IPS DF 19.7 (cell line): ENCODE results near the gene MIB1.

Source experiments
- DNase-seq: peaks from one replicate; pipeline ENCODE4 v3.0.0-alpha.2; 2013; ENCODE audit warnings: low read depth, low spot score

MIB1 gene

GRCh38 chr18:21894619-21895367 lies 154.2 kb downstream of the MIB1 start:
- DNase-seq: no peak

GRCh38 chr18:21896732-21897336 lies 156.2 kb downstream of the MIB1 start:
- no peak for DNase-seq

GRCh38 chr18:21897811-21898210 lies 157.2 kb downstream of the MIB1 start:
- peak; percentile 52 for DNase-seq

- no peak for DNase-seq
These were observed 160.2 kb downstream of the MIB1 start for GRCh38 chr18:21900605-21901352.

GRCh38 chr18:21901423-21901945 lies 160.9 kb downstream of the MIB1 start:
- no peak for DNase-seq

GRCh38 chr18:21903709-21904108 lies 163.1 kb downstream of the MIB1 start:
- no peak for DNase-seq

GRCh38 chr18:21904856-21905255 lies 164.3 kb downstream of the MIB1 start:
- DNase-seq: no peak

- no peak for DNase-seq
These were observed 166.9 kb downstream of the MIB1 start for GRCh38 chr18:21907451-21907850.

GRCh38 chr18:21908711-21909110 lies 168.1 kb downstream of the MIB1 start:
- DNase-seq: no peak

- DNase-seq: no peak
These were observed 170.3 kb downstream of the MIB1 start for GRCh38 chr18:21910906-21911305.

- DNase-seq: no peak
These were observed 171.0 kb downstream of the MIB1 start for GRCh38 chr18:21911551-21911950.

GRCh38 chr18:21912339-21913239 lies 172.0 kb downstream of the MIB1 start:
- DNase-seq: no peak

GRCh38 chr18:21914739-21915319 lies 174.2 kb downstream of the MIB1 start:
- no peak for DNase-seq

GRCh38 chr18:21915546-21915945 lies 175.0 kb downstream of the MIB1 start:
- no peak for DNase-seq

- no peak for DNase-seq
These were observed 176.0 kb downstream of the MIB1 start for GRCh38 chr18:21916594-21916993.

- DNase-seq: no peak
These were observed 178.1 kb downstream of the MIB1 start for GRCh38 chr18:21918693-21919092.
